ENCODE measurements around the gene CACNA1C. TPM values are rescaled to one million over a fixed set of nuclear protein-coding genes. Genes with fewer than 3 reads are reported as not detected.

Gene CACNA1C
- total RNA-seq, 1 donor from 2014 or later = 102 TPM

DNA sequence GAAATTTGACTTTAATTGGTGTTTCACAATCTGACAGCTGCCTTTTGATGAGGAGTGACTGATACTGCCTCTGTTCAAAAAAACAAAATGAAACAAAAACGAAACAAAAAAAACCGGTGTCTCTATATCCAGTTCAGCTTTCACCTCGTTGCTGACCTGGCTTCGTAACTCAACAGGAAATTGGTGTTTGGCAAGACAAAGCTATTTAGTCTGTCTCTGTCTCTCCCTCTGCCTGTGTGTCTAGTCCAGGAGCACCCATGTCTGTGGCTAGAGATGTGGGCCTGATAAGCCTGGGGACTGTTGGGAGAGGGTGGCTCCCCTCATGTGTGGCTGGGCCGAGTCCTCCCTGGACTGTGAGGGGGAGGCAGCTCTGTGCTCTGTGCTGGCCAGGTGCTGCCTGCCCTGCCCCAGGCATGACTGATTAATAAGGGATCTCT lies 11.3 kb downstream of the CACNA1C start:
- peak overlapping the region; percentile 28 to 49 for H3K4me3 ChIP-seq
- TF ChIP-seq, protein P1, sequence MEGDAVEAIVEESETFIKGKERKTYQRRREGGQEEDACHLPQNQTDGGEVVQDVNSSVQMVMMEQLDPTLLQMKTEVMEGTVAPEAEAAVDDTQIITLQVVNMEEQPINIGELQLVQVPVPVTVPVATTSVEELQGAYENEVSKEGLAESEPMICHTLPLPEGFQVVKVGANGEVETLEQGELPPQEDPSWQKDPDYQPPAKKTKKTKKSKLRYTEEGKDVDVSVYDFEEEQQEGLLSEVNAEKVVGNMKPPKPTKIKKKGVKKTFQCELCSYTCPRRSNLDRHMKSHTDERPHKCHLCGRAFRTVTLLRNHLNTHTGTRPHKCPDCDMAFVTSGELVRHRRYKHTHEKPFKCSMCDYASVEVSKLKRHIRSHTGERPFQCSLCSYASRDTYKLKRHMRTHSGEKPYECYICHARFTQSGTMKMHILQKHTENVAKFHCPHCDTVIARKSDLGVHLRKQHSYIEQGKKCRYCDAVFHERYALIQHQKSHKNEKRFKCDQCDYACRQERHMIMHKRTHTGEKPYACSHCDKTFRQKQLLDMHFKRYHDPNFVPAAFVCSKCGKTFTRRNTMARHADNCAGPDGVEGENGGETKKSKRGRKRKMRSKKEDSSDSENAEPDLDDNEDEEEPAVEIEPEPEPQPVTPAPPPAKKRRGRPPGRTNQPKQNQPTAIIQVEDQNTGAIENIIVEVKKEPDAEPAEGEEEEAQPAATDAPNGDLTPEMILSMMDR (IDR thresholded peaks at IDR 0.05) = no peak

DNA sequence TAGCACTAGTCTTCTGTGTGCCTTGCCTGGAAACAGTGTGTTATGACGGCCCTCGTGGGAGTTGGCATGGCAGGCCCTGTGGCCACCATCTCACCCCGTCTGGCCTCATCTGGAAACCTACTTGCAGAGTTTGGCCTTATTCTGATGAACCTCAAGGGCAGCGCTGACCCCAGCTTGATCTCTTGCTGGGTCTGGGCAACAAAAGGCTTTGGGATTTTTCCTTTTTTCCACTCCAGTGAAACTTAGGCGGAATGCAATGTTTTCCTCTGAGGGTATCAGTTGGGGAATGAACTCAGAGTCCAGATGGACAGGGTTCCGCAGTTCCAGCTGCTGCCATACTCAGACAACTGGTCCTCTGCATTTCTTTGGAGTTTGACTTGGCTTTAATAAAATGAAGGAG lies 15.9 kb downstream of the CACNA1C start:
- Histone ChIP-seq H3K9me3 (peaks cover 5 to 12% of the 10 kb centered on the region in 2 donors), H3K27ac (peak overlapping the region; percentile 32 to 70), H3K4me3 (no peak overlapping the region), H3K27me3 (no peaks in the 10 kb centered on the region), H3K4me1 (peaks cover 9 to 31% of the 10 kb centered on the region in 2 donors), H3K36me3 (no peaks in the 10 kb centered on the region)
- DNase-seq (ENCODE audit: low spot score in 2 of 2) = no peak
- TF ChIP-seq, protein P1 (IDR thresholded peaks at IDR 0.05) = no peak
- intact Hi-C loops (cut with DNase I) = no loop called here

More for the DNA sequence above, 11.3 kb downstream of the CACNA1C start:
- Histone ChIP-seq H3K9me3 (no peaks in the 10 kb centered on the region), H3K36me3 (no peaks in the 10 kb centered on the region), H3K27ac (peak overlapping the region; percentile 82 to 83), H3K27me3 (no peaks in the 10 kb centered on the region), H3K4me1 (peaks cover 10 to 41% of the 10 kb centered on the region in 2 donors)
- intact Hi-C loops (cut with DNase I) = no loop called here
- DNase-seq (ENCODE audit: low spot score in 2 of 2) = no peak

DNA sequence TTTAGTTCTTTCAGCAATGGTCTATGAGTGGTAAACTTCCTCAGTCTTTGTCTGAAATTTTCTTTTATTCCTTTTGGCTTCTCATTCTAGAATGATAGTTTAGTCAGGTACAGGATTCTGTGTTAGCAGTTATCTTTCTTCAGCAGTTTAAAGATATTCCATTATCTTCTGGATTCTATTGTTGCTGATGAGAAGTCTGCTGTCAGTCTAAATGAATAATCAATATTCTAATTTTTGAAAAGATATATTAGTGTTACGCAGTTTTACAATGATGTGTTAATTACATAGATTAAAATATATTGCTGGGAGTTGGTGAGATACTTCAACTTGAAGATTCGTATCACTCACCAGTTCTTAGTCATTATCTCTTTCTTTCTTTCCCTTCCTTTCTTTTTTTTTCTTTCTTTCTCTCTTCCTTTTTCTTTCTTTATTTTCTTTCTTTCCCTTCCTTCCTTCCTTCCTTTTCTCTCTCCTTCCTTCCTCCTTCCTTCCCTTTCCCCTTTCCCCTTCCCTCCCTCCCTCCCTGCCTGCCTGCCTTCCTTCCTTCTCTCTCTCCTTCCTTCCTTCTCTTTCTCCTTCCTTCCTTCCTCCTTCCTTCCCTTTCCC lies 17.8 kb downstream of the CACNA1C start:
- TF ChIP-seq, protein P1 (IDR thresholded peaks at IDR 0.05) = no peak
- no peak overlapping the region for H3K27ac ChIP-seq
- no peak for DNase-seq (ENCODE audit: low spot score in 2 of 2)
- peaks cover 0 to 33% of the 10 kb centered on the region in 2 donors for H3K4me1 ChIP-seq
- H3K4me3 ChIP-seq = no peak overlapping the region
- intact Hi-C loops (cut with DNase I) = no loop called here
- peaks cover 5 to 12% of the 10 kb centered on the region in 2 donors for H3K9me3 ChIP-seq
- no peaks in the 10 kb centered on the region for H3K36me3 ChIP-seq
- H3K27me3 ChIP-seq = no peaks in the 10 kb centered on the region

DNA sequence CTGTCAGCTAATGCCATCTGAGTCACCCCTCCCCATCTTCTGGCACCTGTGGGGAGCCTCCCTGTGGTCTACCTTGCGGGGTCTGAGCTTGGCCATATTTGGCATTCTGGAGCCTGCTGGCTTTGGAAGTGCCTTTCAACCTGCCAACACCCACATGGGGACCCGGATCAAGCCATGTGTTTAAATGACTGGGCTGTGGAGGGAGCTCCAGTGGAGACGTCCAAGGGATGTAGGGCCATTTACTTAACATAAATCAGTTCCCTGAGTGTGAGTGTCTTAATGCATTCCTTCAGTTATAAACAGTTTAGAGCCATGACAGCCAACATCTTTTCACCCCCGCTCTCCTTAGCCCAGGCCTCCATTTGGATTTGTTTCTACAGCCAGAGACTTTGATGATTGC lies 22.0 kb downstream of the CACNA1C start:
- Histone ChIP-seq H3K27ac (peak overlapping the region; percentile 91 to 94), H3K36me3 (no peaks in the 10 kb centered on the region), H3K9me3 (peaks cover 5 to 10% of the 10 kb centered on the region in 2 donors), H3K4me3 (no peak overlapping the region), H3K27me3 (no peaks in the 10 kb centered on the region), H3K4me1 (peaks cover 4 to 41% of the 10 kb centered on the region in 2 donors)
- TF ChIP-seq, protein P1 (IDR thresholded peaks at IDR 0.05) = no peak
- DNase-seq (ENCODE audit: low spot score in 2 of 2) = no peak
- intact Hi-C loops (cut with DNase I) = loop anchor here (2.0 kb wide), 1 partner anchor 16 kb away; no protein-coding TSS in a partner anchor

DNA sequence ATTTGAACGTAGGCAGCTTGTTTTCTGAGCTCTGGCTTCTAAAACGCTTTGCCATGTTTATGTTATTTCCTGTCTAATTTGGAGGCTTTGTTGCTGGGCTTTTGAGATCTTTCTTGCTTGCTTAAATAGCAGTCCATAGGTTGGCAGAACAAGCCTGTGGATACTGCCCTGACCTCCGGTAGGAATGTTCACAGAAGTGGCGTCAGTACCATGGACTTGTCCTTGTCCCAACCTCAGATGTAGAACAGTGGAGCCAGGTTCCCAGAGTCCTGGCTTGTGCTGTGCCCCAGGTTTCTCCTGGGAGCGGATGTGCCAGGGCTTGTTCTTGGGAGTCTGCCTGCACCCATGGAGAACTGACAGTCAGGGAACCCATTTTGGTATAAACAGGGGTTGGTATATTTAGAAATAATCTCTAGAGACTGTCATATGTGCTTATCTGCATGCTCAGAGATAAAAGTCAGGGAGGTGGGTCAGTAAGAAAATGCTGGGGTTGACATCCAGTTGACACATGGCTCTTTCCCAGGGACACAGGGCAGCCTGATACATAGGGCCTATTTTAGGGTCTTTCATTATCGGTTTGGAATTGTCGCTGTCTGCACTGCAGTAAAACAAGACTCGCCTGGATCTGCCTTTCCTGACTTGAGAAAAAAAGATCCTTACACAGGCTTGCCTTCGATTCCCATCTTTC lies 22.9 kb downstream of the CACNA1C start:
- Histone ChIP-seq H3K9me3 (peaks cover 0 to 1% of the 10 kb centered on the region in 2 donors), H3K27ac (peak overlapping the region; percentile 91 to 94), H3K36me3 (no peaks in the 10 kb centered on the region), H3K27me3 (no peaks in the 10 kb centered on the region), H3K4me1 (peaks cover 4 to 44% of the 10 kb centered on the region in 2 donors), H3K4me3 (peak overlapping the region; percentile 18 to 38)
- TF ChIP-seq, protein P1 (IDR thresholded peaks at IDR 0.05) = no peak
- peak; percentile 49 to 88 for DNase-seq (ENCODE audit: low spot score in 2 of 2)
- intact Hi-C loops (cut with DNase I) = loop anchor here (2.0 kb wide), 1 partner anchor 17 kb away; no protein-coding TSS in a partner anchor
